A549 (cell line): ENCODE measurements around the gene TMEM200A.
A peak's percentile ranks its signal among the peaks of the same experiment; 100 is the strongest.

ENCODE experiments used
- CHD2 ChIP-seq: fragments of 150-350 bp; IDR thresholded peaks from 2 replicates; pipeline ENCODE4 v1.6.1; 2014; ENCODE audit warnings: low read length; ENCODE audit not compliant: partially characterized antibody
- CTCF ChIP-seq: fragments of >200 bp; sonication (Bioruptor Twin); formaldehyde crosslinking; IDR thresholded peaks from 3 replicates; pipeline ENCODE4 v1.5.1; 2016
- HES2 ChIP-seq: fragments of >200 bp; sonication (Bioruptor Twin); formaldehyde crosslinking; IDR thresholded peaks from 2 replicates; pipeline ENCODE4 v1.6.1; 2016
- HOXA7 ChIP-seq: fragments of 250-450 bp; sonication (Bioruptor Pico); IDR thresholded peaks from 2 replicates; pipeline ENCODE4 v1.5.0; 2020; ENCODE audit warnings: mild to moderate bottlenecking, moderate library complexity
- JUN ChIP-seq, 2 experiments: fragments of >200 bp; sonication (Bioruptor Twin); formaldehyde crosslinking; IDR thresholded peaks; 2 replicates in 1 of 2; 3 replicates in 1 of 2; pipeline ENCODE4 v1.6.1; 2016 to 2017
- NR3C1 ChIP-seq: fragments of >200 bp; sonication (Bioruptor Twin); formaldehyde crosslinking; IDR thresholded peaks from 3 replicates; pipeline ENCODE4 v1.6.1; 2017
- PHF8 ChIP-seq: fragments of 200-600 bp; sonication (generic); IDR thresholded peaks from 2 replicates; pipeline ENCODE4 v1.6.1; 2016; ENCODE audit warnings: low read depth, mild to moderate bottlenecking, antibody characterized with exemption, moderate library complexity, borderline replicate concordance
- POLR2A ChIP-seq: IDR thresholded peaks from 2 replicates; pipeline ENCODE4 v1.6.1; 2012; ENCODE audit warnings: mild to moderate bottlenecking, low read length
- REST ChIP-seq: fragments of 200-600 bp; sonication (generic); IDR thresholded peaks from 2 replicates; pipeline ENCODE4 v1.6.1; 2016; ENCODE audit warnings: antibody characterized with exemption, mild to moderate bottlenecking, moderate library complexity
- RFX5 ChIP-seq: fragments of 450-650 bp; IDR thresholded peaks from 2 replicates; pipeline ENCODE4 v1.7.1; 2014; ENCODE audit warnings: antibody characterized with exemption, mild to moderate bottlenecking, moderate library complexity
- SMC3 ChIP-seq: fragments of >200 bp; sonication (Bioruptor Twin); formaldehyde crosslinking; IDR thresholded peaks from 3 replicates; pipeline ENCODE4 v1.6.1; 2018; ENCODE audit warnings: inconsistent platforms
- ZC3H11A ChIP-seq: fragments of 450-650 bp; IDR thresholded peaks from 2 replicates; pipeline ENCODE4 v1.6.1; 2014; ENCODE audit warnings: antibody characterized with exemption, mild to moderate bottlenecking

- TF ChIP-seq HOXA7 (CRISPR knock-in tag) (no peak), RFX5 (no peak), CTCF (peak; percentile 79), ZC3H11A (no peak), HES2 (no peak), PHF8 (no peak), NR3C1 (no peak), JUN (IDR thresholded peaks at IDR 0.05) (no peak), REST (no peak), CHD2 (no peak), POLR2A (no peak), SMC3 (peak; percentile 60)
These were observed 43.0 kb upstream of the TMEM200A start for GRCh38 chr6:130322673-130323268.
